Measurements from ENCODE around the gene SENP2. TPM values are rescaled to one million over a fixed set of nuclear protein-coding genes. Genes with fewer than 3 reads are reported as not detected.
"Not testable (repeated sequence)": the region's sequence is repeated elsewhere in the genome, so short reads cannot be mapped to it uniquely, and the experiment has no call there.

Gene SENP2
- total RNA-seq, 1 experiment from 2014 or later, result 56.9 TPM

GRCh38 chr3:185658504-185658912 is 72.4 kb downstream of the SENP2 start (continued):
- no peak for TF ChIP-seq ZBTB43 (CRISPR knock-in tag; IDR thresholded peaks at IDR 0.05)

GRCh38 chr3:185658943-185659342 is 72.8 kb downstream of the SENP2 start:
- Mint-ChIP-seq H3K4me3 (no peak overlapping the region), H3K4me1 (peaks cover 12% of the 10 kb centered on the region), H3K27me3 (ENCODE audit: low read depth) (no peaks in the 10 kb centered on the region; the same call in 1 of the 2 replicates), H3K9me3 (no peaks in the 10 kb centered on the region), H3K27ac (peak overlapping the region; percentile 60; the same call in 1 of the 2 replicates), H3K36me3 (peaks cover 44% of the 10 kb centered on the region)
- no peak for DNase-seq (ENCODE audit: low spot score)
- TF ChIP-seq HMGXB4 (CRISPR knock-in tag; IDR thresholded peaks at IDR 0.05) (no peak), ERG (CRISPR knock-in tag; IDR thresholded peaks at IDR 0.05) (no peak), ZNF512 (CRISPR knock-in tag; IDR thresholded peaks at IDR 0.05; ENCODE audit: borderline replicate concordance) (no peak), IRF2 (CRISPR knock-in tag; IDR thresholded peaks at IDR 0.05; ENCODE audit: borderline replicate concordance, low read depth) (no peak), MYBL2 (CRISPR knock-in tag; IDR thresholded peaks at IDR 0.05) (no peak), PRRX2 (CRISPR knock-in tag; IDR thresholded peaks at IDR 0.05) (no peak), NR2C2 (CRISPR knock-in tag; IDR thresholded peaks at IDR 0.05) (no peak), TP53 (CRISPR knock-in tag; IDR thresholded peaks at IDR 0.05) (no peak)
- ChIA-PET CTCF (interaction anchor here (1.6 to 2.0 kb wide), 2 partner anchors 11 to 223 kb away, joined by 4 to 40 read pairs; no protein-coding TSS in a partner anchor), POLR2A (no interaction called here)
- ATAC-seq, result no peak

- ChIA-PET CTCF (interaction anchor here (0.6 to 2.6 kb wide), 96 partner anchors 9 to 582 kb away, joined by 3 to 58 read pairs (median 7); partner anchors contain the start of genes IGF2BP2, SENP2 and TMEM41A), POLR2A (interaction anchor here (0.6 to 1.3 kb wide), 5 partner anchors 48 to 283 kb away, joined by 3 to 5 read pairs (median 4); partner anchors contain the start of gene SENP2)
- Mint-ChIP-seq H3K27me3 (ENCODE audit: low read depth) (no peaks in the 10 kb centered on the region; the same call in 1 of the 2 replicates), H3K9me3 (no peaks in the 10 kb centered on the region), H3K36me3 (peaks cover 40% of the 10 kb centered on the region), H3K27ac (no peak overlapping the region; the same call in 1 of the 2 replicates), H3K4me3 (no peak overlapping the region), H3K4me1 (peaks cover 12% of the 10 kb centered on the region)
- peak; percentile 90 for ATAC-seq
- peak; percentile 88 for DNase-seq (ENCODE audit: low spot score)
- TF ChIP-seq NR3C1 (CRISPR knock-in tag; conservative IDR thresholded peaks at IDR 0.05; ENCODE audit: low read depth), result no peak
- TF ChIP-seq AFF4 (CRISPR knock-in tag; IDR thresholded peaks at IDR 0.05; ENCODE audit: borderline replicate concordance), result 0 out of 2 replicates have a peak, but pooled peaks have one; percentile 29
- peak; percentile 99 for TF ChIP-seq CTCF (IDR thresholded peaks at IDR 0.05)
- TF ChIP-seq MAX (CRISPR knock-in tag; IDR thresholded peaks at IDR 0.05), result peak; percentile 60; the same call in 1 of the 2 replicates
- 0 out of 2 replicates have a peak, but pooled peaks have one; percentile 30 for TF ChIP-seq TCF7 (CRISPR knock-in tag; IDR thresholded peaks at IDR 0.05; ENCODE audit: low read depth)
Observed at GRCh38 chr3:185659942-185660921, 74.1 kb downstream of the SENP2 start.

GRCh38 chr3:185661296-185661695 is 75.2 kb downstream of the SENP2 start:
- H3K4me3 Mint-ChIP-seq; H3K27me3 Mint-ChIP-seq (ENCODE audit: low read depth); H3K9me3 Mint-ChIP-seq; DNase-seq (ENCODE audit: low spot score); ATAC-seq: not testable (repeated sequence)
- Mint-ChIP-seq H3K36me3 (peaks cover 33% of the 10 kb centered on the region), H3K4me1 (peaks cover 12% of the 10 kb centered on the region), H3K27ac (0 out of 2 replicates have a peak overlapping the region, but pooled peaks have one; percentile 85)
- ChIA-PET POLR2A (interaction anchor here (1.1 kb wide), 1 partner anchor 253 kb away, joined by 5 read pairs; no protein-coding TSS in a partner anchor), CTCF (interaction anchor here (0.6 to 2.6 kb wide), 27 partner anchors 10 to 292 kb away, joined by 3 to 58 read pairs (median 12); partner anchors contain the start of gene IGF2BP2)
